Head of caudate nucleus (tissue), 42 donors: ENCODE data around the gene DDX27.
"Not testable (repeated sequence)": the region's sequence is repeated elsewhere in the genome, so short reads cannot be mapped to it uniquely, and the experiment has no call there.

Experiments used
- DNase-seq, 42 donors: peaks; one replicate each; pipeline versions ENCODE4 v3.0.0 to v3.0.0-alpha.2; 2020 to 2021; ENCODE audit warnings: mixed read lengths in 7 of 42
- intact Hi-C: fragments of 100-400 bp; cut with DNase I; formaldehyde crosslinking; loops from one replicate; pipeline ENCODE4 v1.15.0; 2022

The DDX27 gene

GRCh38 chr20:49219091-49219923, at the start of gene DDX27:
DDX27 (plus strand) TSS chr20:49219416; CDS start chr20:49219449, 33 bp downstream.
- intact Hi-C loops: loop anchor here (2.0 to 5.0 kb wide), 2 partner anchors 59 to 87 kb away; partner anchors contain the start of gene ZNFX1
- peak; percentile 93 to 99 (median 98) for DNase-seq

GRCh38 chr20:49169547-49169946, 49.7 kb upstream of the DDX27 start:
- no peak for DNase-seq
- intact Hi-C loops: no loop called here

- no peak for DNase-seq
Measured at GRCh38 chr20:49170714-49171113, 48.5 kb upstream of the DDX27 start.

GRCh38 chr20:49171909-49172308, 47.3 kb upstream of the DDX27 start:
- DNase-seq: peak in 38 of 42 donors; percentile 20 to 83 (median 48)
- intact Hi-C loops: no loop called here

More at GRCh38 chr20:49170714-49171113, 48.5 kb upstream of the DDX27 start:
- intact Hi-C loops: no loop called here

GRCh38 chr20:49172413-49172812, 46.8 kb upstream of the DDX27 start:
- intact Hi-C loops: no loop called here
- DNase-seq: no peak

- DNase-seq: no peak
- intact Hi-C loops: no loop called here
Measured at GRCh38 chr20:49174183-49174582, 45.0 kb upstream of the DDX27 start.

GRCh38 chr20:49179368-49180277, 39.6 kb upstream of the DDX27 start:
- intact Hi-C loops: no loop called here

GRCh38 chr20:49181265-49181877, 37.8 kb upstream of the DDX27 start:
- DNase-seq: peak in 1 of 42 donors; percentile 16
- intact Hi-C loops: no loop called here

More at GRCh38 chr20:49179368-49180277, 39.6 kb upstream of the DDX27 start:
- DNase-seq: no peak

GRCh38 chr20:49183444-49183843, 35.8 kb upstream of the DDX27 start:
- DNase-seq: no peak
- intact Hi-C loops: no loop called here

- DNase-seq, intact Hi-C loops: not testable (repeated sequence)
Measured at GRCh38 chr20:49184084-49184501, 35.1 kb upstream of the DDX27 start.

- intact Hi-C loops: no loop called here
- no peak for DNase-seq
Measured at GRCh38 chr20:49184691-49185070, 34.5 kb upstream of the DDX27 start.

GRCh38 chr20:49185071-49185761, 34.0 kb upstream of the DDX27 start:
- DNase-seq: no peak
- intact Hi-C loops: no loop called here

GRCh38 chr20:49186535-49187329, 32.5 kb upstream of the DDX27 start:
- intact Hi-C loops: no loop called here

GRCh38 chr20:49187330-49187850, 31.8 kb upstream of the DDX27 start:
- DNase-seq: peak in 9 of 42 donors; percentile 5 to 34 (median 18)
- intact Hi-C loops: no loop called here

More at GRCh38 chr20:49186535-49187329, 32.5 kb upstream of the DDX27 start:
- peak in 37 of 42 donors; percentile 20 to 76 (median 48) for DNase-seq

- peak; percentile 86 to 99 (median 97) for DNase-seq
- intact Hi-C loops: no loop called here
Measured at GRCh38 chr20:49187851-49188641, 31.2 kb upstream of the DDX27 start, which contains the start of gene STAU1. STAU1 (minus strand) TSS chr20:49188334; CDS start chr20:49166201, 22,133 bp downstream.

GRCh38 chr20:49192944-49193518, 26.2 kb upstream of the DDX27 start:
- intact Hi-C loops, DNase-seq: not testable (repeated sequence)
